OCI-LY3 (cell line): ENCODE data around the gene ATP4B.
"Not testable (repeated sequence)": the region's sequence is repeated elsewhere in the genome, so short reads cannot be mapped to it uniquely, and the experiment has no call there.

Experiments
- H2AFZ ChIP-seq: fragments of 200-600, 300-600 bp; shearing (Covaris generic); 2 replicates; pipeline ENCODE4 v1.6.0; 2014; ENCODE audit warnings: antibody characterized with exemption, low read depth, low read length
- H3K27ac ChIP-seq: fragments of 200-600, 300-600 bp; sonication (generic); 2 replicates; pipeline ENCODE4 v1.5.1; 2014; ENCODE audit warnings: mild to moderate bottlenecking, low read length, moderate library complexity, mixed read lengths
- H3K27me3 ChIP-seq: fragments of 200-600, 300-600 bp; sonication (generic); 2 replicates; pipeline ENCODE4 v1.6.1; 2014; ENCODE audit warnings: low read depth, low read length, mixed read lengths
- H3K36me3 ChIP-seq: fragments of 200-600, 300-600 bp; sonication (generic); replicated peaks from 2 replicates; pipeline ENCODE3; 2014; ENCODE audit warnings: low read depth, low read length, mixed read lengths
- H3K4me1 ChIP-seq: fragments of 300-600, 200-600 bp; sonication (generic); 2 replicates; pipeline ENCODE4 v1.6.1; 2014; ENCODE audit warnings: low read length, mixed read lengths
- H3K4me2 ChIP-seq: fragments of 200-600, 300-600 bp; sonication (generic); 2 replicates; pipeline ENCODE4 v1.6.1; 2014; ENCODE audit warnings: low read length, mixed read lengths
- H3K4me3 ChIP-seq: fragments of 300-600, 200-600 bp; sonication (generic); 2 replicates; pipeline ENCODE4 v1.5.1; 2014; ENCODE audit warnings: antibody characterized with exemption, mild to moderate bottlenecking, low read length, moderate library complexity
- H3K79me2 ChIP-seq: fragments of 300-600, 200-600 bp; shearing (Covaris generic); 2 replicates; pipeline ENCODE4 v1.6.1; 2014; ENCODE audit warnings: mild to moderate bottlenecking, low read length, mixed read lengths
- H3K9ac ChIP-seq: fragments of 300-600, 200-600 bp; shearing (Covaris generic); 2 replicates; pipeline ENCODE4 v1.6.0; 2014; ENCODE audit warnings: mild to moderate bottlenecking, low read length, moderate library complexity
- H3K9me3 ChIP-seq: fragments of 200-600, 300-600 bp; shearing (Covaris generic); 2 replicates; pipeline ENCODE4 v1.6.1; 2014; ENCODE audit warnings: low read length, mixed read lengths; ENCODE audit not compliant: insufficient read depth
- H4K20me1 ChIP-seq: fragments of 200-600, 300-600 bp; sonication (generic); 2 replicates; pipeline ENCODE4 v1.6.1; 2016; ENCODE audit warnings: low read length, mixed read lengths; ENCODE audit not compliant: insufficient read depth
- EZH2phosphoT487 ChIP-seq: fragments of 200-600 bp; shearing (Covaris generic); IDR thresholded peaks from 2 replicates; pipeline ENCODE4 v1.6.1; 2018; ENCODE audit warnings: antibody characterized with exemption, mixed run types, low read depth
- TF ChIP-seq, protein P1 (sequence below): fragments of 200-600, 300-600 bp; sonication (generic); IDR thresholded peaks from 2 replicates; pipeline ENCODE4 v1.5.1; 2014; ENCODE audit warnings: antibody characterized with exemption, low read length, low read depth

ATP4B gene

DNA sequence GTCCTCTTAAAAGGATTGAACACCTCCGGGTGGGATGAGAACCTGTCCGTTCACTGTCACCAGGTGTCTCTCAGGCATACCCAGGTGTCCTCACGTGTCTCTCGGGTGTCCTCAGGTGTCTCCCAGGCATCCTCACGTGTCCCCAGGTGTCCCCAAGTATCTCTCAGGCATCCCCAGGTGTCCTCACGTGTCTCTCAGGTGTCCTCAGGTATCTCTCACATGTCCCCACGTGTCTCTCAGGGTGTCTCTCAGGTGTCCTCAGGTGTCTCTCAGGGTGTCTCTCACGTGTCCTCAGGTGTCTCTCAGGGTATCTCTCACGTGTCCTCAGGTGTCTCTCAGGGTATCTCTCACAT lies 33.8 kb downstream of the ATP4B start:
- Histone ChIP-seq H3K9me3 (no peaks in the 10 kb centered on the region), H4K20me1 (peaks cover 70% of the 10 kb centered on the region), H2AFZ (no peak overlapping the region), H3K4me1 (no peaks in the 10 kb centered on the region), H3K79me2 (peaks cover 97% of the 10 kb centered on the region), H3K27me3 (no peaks in the 10 kb centered on the region), H3K27ac (no peak overlapping the region), H3K4me3 (no peak overlapping the region), H3K4me2 (no peak overlapping the region), H3K9ac (no peak overlapping the region), H3K36me3 (peaks cover 54% of the 10 kb centered on the region)
- TF ChIP-seq, protein P1, sequence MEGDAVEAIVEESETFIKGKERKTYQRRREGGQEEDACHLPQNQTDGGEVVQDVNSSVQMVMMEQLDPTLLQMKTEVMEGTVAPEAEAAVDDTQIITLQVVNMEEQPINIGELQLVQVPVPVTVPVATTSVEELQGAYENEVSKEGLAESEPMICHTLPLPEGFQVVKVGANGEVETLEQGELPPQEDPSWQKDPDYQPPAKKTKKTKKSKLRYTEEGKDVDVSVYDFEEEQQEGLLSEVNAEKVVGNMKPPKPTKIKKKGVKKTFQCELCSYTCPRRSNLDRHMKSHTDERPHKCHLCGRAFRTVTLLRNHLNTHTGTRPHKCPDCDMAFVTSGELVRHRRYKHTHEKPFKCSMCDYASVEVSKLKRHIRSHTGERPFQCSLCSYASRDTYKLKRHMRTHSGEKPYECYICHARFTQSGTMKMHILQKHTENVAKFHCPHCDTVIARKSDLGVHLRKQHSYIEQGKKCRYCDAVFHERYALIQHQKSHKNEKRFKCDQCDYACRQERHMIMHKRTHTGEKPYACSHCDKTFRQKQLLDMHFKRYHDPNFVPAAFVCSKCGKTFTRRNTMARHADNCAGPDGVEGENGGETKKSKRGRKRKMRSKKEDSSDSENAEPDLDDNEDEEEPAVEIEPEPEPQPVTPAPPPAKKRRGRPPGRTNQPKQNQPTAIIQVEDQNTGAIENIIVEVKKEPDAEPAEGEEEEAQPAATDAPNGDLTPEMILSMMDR, result no peak
- TF ChIP-seq EZH2phosphoT487, result no peak

DNA sequence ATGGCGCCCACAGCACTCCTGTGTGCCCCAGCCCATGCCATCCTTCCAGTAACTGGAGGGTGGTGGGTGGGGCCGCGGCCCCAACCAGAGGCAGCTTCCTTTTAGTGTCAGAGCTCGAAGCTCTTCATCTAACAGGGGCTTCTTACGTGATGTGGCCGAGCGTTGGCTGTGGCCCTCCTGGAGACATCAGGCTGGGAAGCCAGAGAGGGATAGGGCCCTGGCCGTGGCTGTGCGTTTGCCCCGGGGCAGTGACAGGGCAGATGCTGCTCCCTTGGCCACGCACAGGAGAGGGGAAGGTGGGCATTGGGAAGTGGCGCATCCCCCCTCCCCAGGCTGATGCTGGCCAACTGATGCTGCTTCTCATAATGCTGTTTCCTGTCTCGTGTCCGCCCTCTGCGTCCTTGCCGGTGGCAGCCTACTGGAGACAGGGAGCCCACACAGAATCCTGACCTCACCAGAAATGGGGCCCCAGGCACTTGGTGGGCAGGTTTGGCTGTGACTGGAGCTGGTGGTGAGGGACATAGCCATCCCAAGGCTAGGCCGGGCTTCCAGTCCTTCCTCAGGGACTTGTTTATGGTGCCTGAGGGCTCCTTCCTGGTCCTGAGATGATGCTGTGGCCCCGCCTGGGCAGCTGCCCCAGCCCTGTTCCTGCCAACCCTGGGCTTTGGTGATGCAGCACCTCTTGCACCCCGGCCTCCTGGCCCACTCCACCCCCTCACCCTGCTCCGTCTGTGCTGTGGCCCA lies 34.3 kb downstream of the ATP4B start:
- Histone ChIP-seq H3K27me3 (no peaks in the 10 kb centered on the region), H4K20me1 (peaks cover 69% of the 10 kb centered on the region), H3K27ac (no peak overlapping the region), H2AFZ (no peak overlapping the region), H3K9ac (no peak overlapping the region), H3K36me3 (peaks cover 54% of the 10 kb centered on the region), H3K4me2 (no peak overlapping the region), H3K79me2 (peaks cover 97% of the 10 kb centered on the region), H3K4me3 (no peak overlapping the region), H3K4me1 (no peaks in the 10 kb centered on the region), H3K9me3 (no peaks in the 10 kb centered on the region)
- TF ChIP-seq EZH2phosphoT487, result no peak
- TF ChIP-seq, protein P1, result no peak

DNA sequence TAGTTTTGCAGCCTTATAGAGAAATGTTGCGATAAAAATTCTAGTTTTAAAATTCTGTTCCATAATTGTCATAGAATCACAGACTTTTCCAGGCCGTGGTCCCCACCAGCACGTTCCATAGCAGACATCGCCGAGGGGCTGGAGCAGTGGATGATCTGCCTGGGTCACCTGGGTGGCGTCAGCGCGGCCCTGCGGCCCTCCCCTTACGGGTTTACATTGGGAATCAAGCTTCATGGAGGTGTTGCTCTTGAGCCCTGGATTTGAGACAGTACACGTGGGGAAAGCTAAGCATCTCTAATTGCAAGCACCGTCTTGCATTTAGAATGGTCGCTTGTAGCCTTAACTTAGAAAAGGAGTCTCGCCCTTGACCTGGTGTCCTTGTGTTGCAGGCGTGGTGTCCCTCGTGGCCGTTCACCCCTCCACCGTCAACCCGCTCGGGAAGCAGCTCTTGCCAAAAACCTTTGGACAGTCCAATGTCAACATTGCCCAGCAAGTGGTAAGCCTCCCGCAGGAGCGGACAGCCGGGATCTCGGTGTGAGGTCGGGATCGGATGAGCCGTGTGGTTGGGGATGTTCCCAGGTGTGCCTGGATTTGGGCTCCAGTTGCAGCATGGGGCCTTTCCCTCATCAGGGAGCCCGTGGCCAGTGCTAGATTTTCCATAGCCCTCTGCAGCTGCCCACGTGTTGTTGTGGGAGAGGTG lies 35.1 kb downstream of the ATP4B start:
- no peak overlapping the region for H3K4me3 ChIP-seq
- no peak for TF ChIP-seq EZH2phosphoT487
- TF ChIP-seq, protein P1, result no peak
- H3K79me2 ChIP-seq, result peaks cover 97% of the 10 kb centered on the region
- no peaks in the 10 kb centered on the region for H3K9me3 ChIP-seq
- H3K27ac ChIP-seq, result no peak overlapping the region
- no peak overlapping the region for H3K9ac ChIP-seq
- H3K4me2 ChIP-seq, result no peak overlapping the region
- H3K36me3 ChIP-seq, result peaks cover 57% of the 10 kb centered on the region
- H3K27me3 ChIP-seq, result no peaks in the 10 kb centered on the region
- no peaks in the 10 kb centered on the region for H3K4me1 ChIP-seq
- peaks cover 71% of the 10 kb centered on the region for H4K20me1 ChIP-seq
- no peak overlapping the region for H2AFZ ChIP-seq

DNA sequence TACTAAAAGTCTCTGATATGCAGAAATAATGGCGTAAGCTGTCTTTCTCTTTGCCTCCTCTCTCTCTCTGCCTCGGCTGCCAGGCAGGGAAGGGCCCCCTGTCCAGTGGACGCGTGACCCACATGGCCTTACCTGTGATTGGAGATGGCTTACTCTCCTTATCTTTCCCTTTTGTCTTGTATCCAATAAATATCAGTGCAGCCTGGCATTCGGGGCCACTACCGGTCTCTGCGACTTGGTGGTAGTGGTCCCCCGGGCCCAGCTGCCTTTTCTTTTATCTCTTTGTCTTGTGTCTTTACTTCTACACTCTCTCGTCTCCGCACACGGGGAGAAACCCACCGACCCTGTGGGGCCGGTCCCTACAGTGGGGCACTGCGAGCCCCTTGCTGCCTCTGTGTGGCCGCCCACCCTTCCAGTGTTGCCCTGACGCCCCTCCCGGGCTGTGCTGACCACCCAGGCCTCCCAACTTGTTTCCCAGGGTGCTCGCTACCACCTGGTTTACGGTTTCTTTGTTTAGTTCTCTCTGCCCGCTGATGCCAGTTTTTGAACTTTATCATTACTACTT lies 35.9 kb downstream of the ATP4B start:
- not testable (repeated sequence) for H3K27ac ChIP-seq, H3K9me3 ChIP-seq, H3K4me2 ChIP-seq, H3K27me3 ChIP-seq, H3K9ac ChIP-seq, H3K4me3 ChIP-seq, H3K4me1 ChIP-seq, H2AFZ ChIP-seq
- peaks cover 71% of the 10 kb centered on the region for H4K20me1 ChIP-seq
- peaks cover 97% of the 10 kb centered on the region for H3K79me2 ChIP-seq
- H3K36me3 ChIP-seq, result peaks cover 52% of the 10 kb centered on the region

DNA sequence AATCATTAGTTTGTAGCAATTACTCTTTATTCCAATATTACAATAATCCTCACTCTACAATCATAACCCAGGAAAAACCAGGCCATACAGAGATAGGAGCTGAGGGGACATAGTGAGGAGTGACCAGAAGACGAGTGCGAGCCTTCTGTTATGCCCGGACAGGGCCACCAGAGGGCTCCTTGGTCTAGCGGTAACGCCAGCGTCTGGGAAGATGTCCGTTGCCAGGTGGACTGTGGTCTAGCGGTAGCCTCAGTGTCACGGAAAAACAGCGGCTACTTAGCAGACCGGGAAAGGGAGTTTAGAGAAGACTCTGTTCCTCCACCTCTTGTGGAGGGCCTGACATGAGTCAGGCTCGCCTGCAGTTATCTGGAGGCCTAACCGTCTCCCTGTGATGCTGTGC lies 36.5 kb downstream of the ATP4B start:
- H3K79me2 ChIP-seq, result peaks cover 97% of the 10 kb centered on the region
- not testable (repeated sequence) for H3K4me2 ChIP-seq, H3K27ac ChIP-seq, H2AFZ ChIP-seq, H3K4me3 ChIP-seq, H3K9ac ChIP-seq, H3K4me1 ChIP-seq, H3K27me3 ChIP-seq, H3K9me3 ChIP-seq
- H4K20me1 ChIP-seq, result peaks cover 71% of the 10 kb centered on the region
- peaks cover 52% of the 10 kb centered on the region for H3K36me3 ChIP-seq
